ENCODE data around the gene STPG1. TPM values are rescaled to one million over a fixed set of nuclear protein-coding genes. Genes with fewer than 3 reads are reported as not detected.

Gene STPG1
- total and polyA plus RNA-seq, 2 of the 13 experiments (the other 11 are each of a cell fraction or from before 2014, with no cell fraction given), result 3.4 to 4.3 TPM

- TF ChIP-seq E2F5 (CRISPR knock-in tag; conservative IDR thresholded peaks at IDR 0.05) (no peak), ZNF253 (CRISPR knock-in tag; IDR thresholded peaks at IDR 0.05; ENCODE audit: borderline replicate concordance) (no peak)
- TF ChIP-seq, protein P1, sequence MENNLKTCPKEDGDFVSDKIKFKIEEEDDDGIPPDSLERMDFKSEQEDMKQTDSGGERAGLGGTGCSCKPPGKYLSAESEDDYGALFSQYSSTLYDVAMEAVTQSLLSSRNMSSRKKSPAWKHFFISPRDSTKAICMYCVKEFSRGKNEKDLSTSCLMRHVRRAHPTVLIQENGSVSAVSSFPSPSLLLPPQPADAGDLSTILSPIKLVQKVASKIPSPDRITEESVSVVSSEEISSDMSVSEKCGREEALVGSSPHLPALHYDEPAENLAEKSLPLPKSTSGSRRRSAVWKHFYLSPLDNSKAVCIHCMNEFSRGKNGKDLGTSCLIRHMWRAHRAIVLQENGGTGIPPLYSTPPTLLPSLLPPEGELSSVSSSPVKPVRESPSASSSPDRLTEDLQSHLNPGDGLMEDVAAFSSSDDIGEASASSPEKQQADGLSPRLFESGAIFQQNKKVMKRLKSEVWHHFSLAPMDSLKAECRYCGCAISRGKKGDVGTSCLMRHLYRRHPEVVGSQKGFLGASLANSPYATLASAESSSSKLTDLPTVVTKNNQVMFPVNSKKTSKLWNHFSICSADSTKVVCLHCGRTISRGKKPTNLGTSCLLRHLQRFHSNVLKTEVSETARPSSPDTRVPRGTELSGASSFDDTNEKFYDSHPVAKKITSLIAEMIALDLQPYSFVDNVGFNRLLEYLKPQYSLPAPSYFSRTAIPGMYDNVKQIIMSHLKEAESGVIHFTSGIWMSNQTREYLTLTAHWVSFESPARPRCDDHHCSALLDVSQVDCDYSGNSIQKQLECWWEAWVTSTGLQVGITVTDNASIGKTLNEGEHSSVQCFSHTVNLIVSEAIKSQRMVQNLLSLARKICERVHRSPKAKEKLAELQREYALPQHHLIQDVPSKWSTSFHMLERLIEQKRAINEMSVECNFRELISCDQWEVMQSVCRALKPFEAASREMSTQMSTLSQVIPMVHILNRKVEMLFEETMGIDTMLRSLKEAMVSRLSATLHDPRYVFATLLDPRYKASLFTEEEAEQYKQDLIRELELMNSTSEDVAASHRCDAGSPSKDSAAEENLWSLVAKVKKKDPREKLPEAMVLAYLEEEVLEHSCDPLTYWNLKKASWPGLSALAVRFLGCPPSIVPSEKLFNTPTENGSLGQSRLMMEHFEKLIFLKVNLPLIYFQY (CRISPR knock-in tag; IDR thresholded peaks at IDR 0.05; ENCODE audit: borderline replicate concordance), result no peak
These were observed 49.0 kb downstream of the STPG1 start (continued) for GRCh38 chr1:24364605-24364974.

DNA sequence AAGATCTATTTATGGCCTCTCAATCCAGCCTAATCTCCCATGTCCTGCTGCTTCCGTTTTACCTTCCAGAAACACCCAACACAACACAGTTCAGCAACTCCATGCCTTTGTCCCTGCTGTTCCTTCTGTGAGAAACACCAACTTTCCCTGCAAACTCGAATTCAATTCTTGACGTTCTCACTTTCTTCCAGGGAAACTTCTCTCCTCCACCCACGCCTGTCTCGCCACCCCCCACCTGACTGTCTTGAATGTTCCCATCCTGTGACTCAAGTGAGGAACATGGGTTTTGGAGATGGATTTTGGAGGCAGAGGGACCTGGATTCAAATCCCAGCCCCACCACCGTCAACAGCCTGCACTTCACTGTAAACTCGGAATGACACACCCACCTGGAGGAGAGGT is 49.6 kb downstream of the STPG1 start:
- 77% methylated on average over 7 of the region's 7 CpGs for WGBS (ENCODE audit: low lambda C conversion rate)
- TF ChIP-seq ZNF766 (CRISPR knock-in tag; IDR thresholded peaks at IDR 0.05; ENCODE audit: borderline replicate concordance), result no peak
- TF ChIP-seq ZNF431 (CRISPR knock-in tag; IDR thresholded peaks at IDR 0.05; ENCODE audit: borderline replicate concordance, low read depth), result no peak
- TF ChIP-seq RORA (CRISPR knock-in tag; IDR thresholded peaks at IDR 0.05), result no peak
- TF ChIP-seq MED13 (CRISPR knock-in tag; IDR thresholded peaks at IDR 0.05), result no peak
- TF ChIP-seq JDP2 (CRISPR knock-in tag; IDR thresholded peaks at IDR 0.05; ENCODE audit: borderline replicate concordance), result no peak
- no peak for TF ChIP-seq ZFY (CRISPR knock-in tag; IDR thresholded peaks at IDR 0.05)
- H3K4me1 ChIP-seq (ENCODE audit: insufficient read depth, low read length), result no peaks in the 10 kb centered on the region
- DNase-seq (ENCODE audit: low spot score), result no peak
- FAIRE-seq, result no peak
- no peaks in the 10 kb centered on the region for H3K79me2 ChIP-seq (ENCODE audit: insufficient read depth, low read length)
- H3K9me3 ChIP-seq (ENCODE audit: low read length), result no peaks in the 10 kb centered on the region
- intact Hi-C loops (cut with micrococcal nuclease; ENCODE audit: unreplicated experiment), result no loop called here
- BruUV-seq (replicated peaks), result no TSS peak
- in situ Hi-C loops (cut with HindIII; ENCODE audit: extremely low pct_ligation_motif_present, low pct_unique_long_range_greater_than_20kb), result no loop called here
- H4K20me1 ChIP-seq (ENCODE audit: insufficient read depth, low read length), result no peaks in the 10 kb centered on the region
- no peak overlapping the region for H2AFZ ChIP-seq (ENCODE audit: low read length)
- H3K4me2 ChIP-seq (ENCODE audit: low read depth, low read length), result no peak overlapping the region
- no peak overlapping the region for H3K27ac ChIP-seq (ENCODE audit: extremely low read length, insufficient read depth, low read length)
- no peaks in the 10 kb centered on the region for H3K36me3 ChIP-seq (replicated peaks in 1 of 2; ENCODE audit: control insufficient read depth in 1 of 2, insufficient read depth in 2 of 2, low read length in 2 of 2)
- CTCF ChIA-PET (ENCODE audit: low intra/inter-chr PET ratio, low total read pairs), result no interaction called here
- H3K27me3 ChIP-seq (ENCODE audit: control insufficient read depth in 1 of 2, insufficient read depth in 2 of 2, low read length in 2 of 2), result no peaks in the 10 kb centered on the region
- H3K9ac ChIP-seq (ENCODE audit: insufficient read depth, low read depth, low read length), result no peak overlapping the region
- H3K4me3 ChIP-seq (replicated peaks in 1 of 3; ENCODE audit: insufficient read depth in 1 of 3, low read depth in 2 of 3, low read length in 3 of 3), result no peak overlapping the region
- ATAC-seq, result no peak
- POLR2A ChIA-PET, result no interaction called here

Data from HepG2 (cell line).